HG02678 (cell line): ENCODE measurements around the gene RRP36.

Source experiments
- ATAC-seq: cut with Tn5 transposase; IDR thresholded peaks from one replicate; pipeline ENCODE4 v1.9.1; 2021; ENCODE audit warnings: mild to moderate bottlenecking, moderate library complexity; ENCODE audit not compliant: unreplicated experiment

RRP36 gene

GRCh38 chr6:43006251-43006650 is 15.2 kb upstream of the RRP36 start:
- ATAC-seq = no peak

GRCh38 chr6:43007126-43007525 is 14.3 kb upstream of the RRP36 start:
- ATAC-seq = no peak

GRCh38 chr6:43009124-43009523 is 12.3 kb upstream of the RRP36 start:
- no peak for ATAC-seq

DNA sequence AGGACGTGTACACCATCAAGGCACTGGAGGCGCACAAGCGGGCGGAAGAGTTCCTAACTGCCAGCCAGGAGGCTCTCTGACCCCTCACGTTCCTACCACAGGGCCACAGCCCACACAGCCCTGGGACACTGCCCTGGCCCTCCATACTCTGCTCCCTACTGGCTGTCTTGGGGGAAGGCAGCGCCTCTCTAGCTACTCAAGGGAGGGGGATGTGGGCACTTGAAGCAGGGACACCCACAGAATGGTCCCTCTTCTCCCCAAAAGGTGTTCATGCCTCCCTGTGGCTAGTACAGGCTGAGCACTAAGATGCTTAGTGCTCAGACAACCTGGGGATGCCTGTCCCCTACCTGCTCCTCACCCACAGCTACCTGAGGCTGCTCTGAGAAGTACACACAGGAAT is 10.2 kb upstream of the RRP36 start:
- ATAC-seq = no peak

GRCh38 chr6:43012364-43012763 is 9.1 kb upstream of the RRP36 start:
- no peak for ATAC-seq

GRCh38 chr6:43013097-43013842 is 8.2 kb upstream of the RRP36 start:
- no peak for ATAC-seq

DNA sequence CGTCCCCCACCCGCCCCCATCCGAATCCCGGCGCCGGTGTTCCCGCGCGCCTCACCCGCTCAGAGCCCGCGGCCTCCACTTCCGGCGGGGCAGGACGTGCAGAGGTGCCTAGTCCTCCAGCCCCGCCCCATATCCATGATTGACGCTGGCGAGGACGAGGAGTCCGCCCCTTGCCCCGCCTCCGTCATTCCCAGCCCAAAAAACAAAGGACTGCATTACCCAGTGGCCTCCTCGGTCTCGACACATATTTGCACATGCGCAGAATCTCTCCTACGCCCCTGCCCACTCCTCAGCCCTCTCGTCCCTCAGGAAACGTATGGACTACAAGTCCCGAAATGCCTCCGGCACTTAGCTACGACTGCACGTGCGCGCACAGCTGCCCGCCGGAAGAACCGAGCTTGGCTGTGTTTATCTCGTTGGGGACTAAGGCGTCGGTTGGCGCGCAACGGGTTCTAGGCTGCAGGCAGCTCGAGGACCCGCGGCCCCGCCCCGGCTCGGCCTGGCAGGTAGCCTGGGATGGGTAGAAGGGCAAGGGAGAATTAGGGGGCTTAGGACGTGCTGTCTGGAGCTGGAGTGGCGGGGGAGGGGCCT is 7.5 kb upstream of the RRP36 start, which contains the start of the genes KLHDC3 and MEA1:
KLHDC3 (plus strand) TSS at position 407 of the 591 bp plus-strand sequence. CDS start 2,944 bp downstream, outside the sequence.
MEA1 (minus strand) TSS at position 104 of the 591 bp plus-strand sequence. CDS start 133 bp downstream, outside the sequence.
- peak; percentile 93 for ATAC-seq

DNA sequence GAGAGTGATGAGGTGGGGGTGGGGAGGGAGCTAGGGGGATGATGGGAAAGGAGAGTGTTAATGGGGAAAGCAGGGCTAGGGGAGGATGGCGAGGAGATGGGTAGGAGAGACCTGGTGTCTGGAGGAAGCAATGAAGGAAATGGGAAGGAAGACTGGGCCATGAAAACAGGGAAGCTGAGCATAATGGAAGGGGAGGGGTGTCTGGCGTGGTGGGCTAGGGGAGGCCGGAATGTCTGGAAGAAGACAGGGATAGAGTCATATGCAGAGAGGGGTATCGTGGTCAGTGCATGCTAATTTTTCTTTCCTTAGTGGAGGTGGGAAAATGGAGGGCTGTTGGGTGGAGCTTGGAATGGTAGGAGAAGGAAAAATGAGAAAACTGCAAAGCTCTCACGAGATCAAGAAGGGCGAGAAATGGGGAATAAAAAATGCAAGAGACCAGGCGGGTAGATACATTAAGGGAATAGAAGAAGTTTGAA is 7.0 kb upstream of the RRP36 start:
- no peak for ATAC-seq

DNA sequence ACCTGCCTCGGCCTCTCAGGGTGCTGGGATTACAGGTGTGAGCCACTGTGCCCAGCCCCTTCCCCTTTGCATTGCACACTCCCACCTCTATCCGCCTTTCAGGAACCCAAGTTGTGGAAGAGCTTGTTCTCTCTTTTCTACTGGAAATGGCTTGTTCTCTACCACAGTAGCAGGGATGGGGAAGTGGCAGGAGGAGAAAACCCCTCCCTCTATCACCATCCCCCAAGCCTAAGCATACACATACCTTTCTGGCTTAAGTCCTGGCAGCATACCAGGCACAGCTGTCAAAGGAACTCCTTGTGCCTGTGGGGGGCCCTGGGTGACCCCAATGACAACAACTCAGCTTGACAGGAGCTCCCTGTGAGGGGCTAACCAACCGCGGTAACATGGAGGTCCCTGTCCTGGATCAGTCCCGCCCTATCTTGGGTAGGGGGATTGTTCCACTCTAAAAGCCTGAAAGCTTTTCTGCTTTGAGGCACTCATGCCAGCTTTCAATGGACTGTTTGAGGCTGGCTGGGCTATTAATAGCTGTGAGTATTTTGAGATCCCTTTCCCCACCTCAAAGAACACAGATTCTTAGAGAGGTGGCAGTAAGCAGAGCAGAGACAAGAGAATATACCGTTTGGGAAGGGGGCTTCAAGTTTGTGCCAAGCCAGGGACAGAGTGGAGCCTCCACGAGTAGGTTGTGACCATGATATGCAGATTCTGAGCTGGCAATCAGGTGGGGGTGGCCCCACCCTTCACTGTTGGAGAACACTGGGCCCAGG is 5.1 kb upstream of the RRP36 start:
- no peak for ATAC-seq

GRCh38 chr6:43016943-43017334 is 4.5 kb upstream of the RRP36 start:
- ATAC-seq = no peak

- ATAC-seq = no peak
Measured at GRCh38 chr6:43019152-43019551, 2.3 kb upstream of the RRP36 start.

DNA sequence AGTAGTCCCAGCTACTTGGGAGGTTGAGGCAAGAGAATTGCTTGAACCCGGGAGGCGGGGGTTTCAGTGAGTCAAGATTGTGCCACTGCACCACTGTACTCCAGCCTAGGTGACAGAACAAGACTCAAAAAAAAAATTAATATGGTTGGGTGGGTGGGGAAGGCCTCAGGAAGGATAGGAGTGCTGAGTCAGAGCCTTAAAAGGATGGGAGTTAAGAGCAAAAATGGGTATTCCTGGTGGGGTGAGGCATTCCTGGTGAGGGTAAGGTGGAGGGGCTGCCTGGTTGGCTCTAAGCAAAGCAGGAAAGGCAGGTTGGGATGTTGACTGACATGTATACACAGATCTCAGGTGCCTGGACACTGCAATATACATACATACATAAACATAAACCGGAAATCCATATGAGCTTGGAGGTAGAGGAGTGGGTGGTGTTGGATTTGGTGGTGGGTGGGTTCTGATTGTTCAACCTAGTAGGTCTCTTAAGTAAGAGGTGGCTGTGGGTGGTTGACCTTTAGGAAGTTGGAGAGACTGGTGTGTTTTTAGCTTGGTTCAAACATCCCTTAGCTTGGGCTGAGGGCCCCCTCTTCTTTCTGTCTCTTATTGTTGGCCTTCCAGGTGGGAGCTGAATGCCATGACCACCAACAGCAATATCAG is 1.2 kb upstream of the RRP36 start:
- ATAC-seq = no peak

DNA sequence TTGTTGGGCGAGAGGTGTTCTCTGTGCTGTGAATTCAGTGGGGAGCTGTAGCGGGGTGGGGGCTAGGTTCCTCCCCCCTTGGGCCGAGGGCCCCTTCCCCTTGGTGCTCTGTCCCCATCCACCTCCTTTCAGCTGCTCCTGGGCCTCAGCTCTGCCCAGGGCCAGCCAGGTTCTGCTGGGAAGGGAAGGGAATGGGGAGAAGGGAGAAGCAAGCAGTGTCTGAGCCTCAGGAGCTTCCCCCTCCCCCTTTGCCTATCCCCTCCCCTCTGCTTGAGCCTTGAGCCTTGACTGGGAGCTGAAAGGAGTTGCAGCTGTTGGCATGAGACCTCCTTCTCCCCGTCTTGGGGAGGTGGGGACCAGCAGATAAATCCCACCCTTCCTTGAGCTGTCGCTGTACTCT is 576 bp upstream of the RRP36 start:
- ATAC-seq = no peak

- ATAC-seq = no peak
Measured at GRCh38 chr6:43024436-43024835, 3.0 kb downstream of the RRP36 start.

- no peak for ATAC-seq
Measured at GRCh38 chr6:43026365-43026764, 4.9 kb downstream of the RRP36 start.

GRCh38 chr6:43029120-43029519 is 7.7 kb downstream of the RRP36 start:
- no peak for ATAC-seq

- no peak for ATAC-seq
Measured at GRCh38 chr6:43032326-43032725, 10.9 kb downstream of the RRP36 start.

- no peak for ATAC-seq
Measured at GRCh38 chr6:43033496-43034189, 12.2 kb downstream of the RRP36 start.

- no peak for ATAC-seq
Measured at GRCh38 chr6:43034190-43034525, 12.7 kb downstream of the RRP36 start.

GRCh38 chr6:43035495-43036194 is 14.2 kb downstream of the RRP36 start:
- no peak for ATAC-seq
